RKO (cell line): ENCODE results near the gene ATP1B4.
"Not testable (repeated sequence)": the region's sequence is repeated elsewhere in the genome, so short reads cannot be mapped to it uniquely, and the experiment has no call there.

Experiments used
- DNase-seq: peaks from one replicate; pipeline ENCODE4 v3.0.0-alpha.2; 2016; ENCODE audit warnings: low spot score

Gene ATP1B4

GRCh38 chrX:120361764-120362305 is at the start of gene ATP1B4:
ATP1B4 (plus strand) TSS chrX:120362089; CDS start chrX:120362169, 80 bp downstream.
- DNase-seq = no peak

GRCh38 chrX:120315776-120316175 is 46.1 kb upstream of the ATP1B4 start:
- DNase-seq = no peak

- DNase-seq = peak; percentile 54
Observed at GRCh38 chrX:120316587-120317283, 45.2 kb upstream of the ATP1B4 start.

- DNase-seq = no peak
Observed at GRCh38 chrX:120318411-120318810, 43.5 kb upstream of the ATP1B4 start.

- no peak for DNase-seq
Observed at GRCh38 chrX:120321520-120322281, 40.2 kb upstream of the ATP1B4 start.

- no peak for DNase-seq
Observed at GRCh38 chrX:120331116-120331515, 30.8 kb upstream of the ATP1B4 start.

GRCh38 chrX:120332394-120332793 is 29.5 kb upstream of the ATP1B4 start:
- no peak for DNase-seq

- DNase-seq = no peak
Observed at GRCh38 chrX:120334151-120334550, 27.7 kb upstream of the ATP1B4 start.

- DNase-seq = no peak
Observed at GRCh38 chrX:120334603-120335002, 27.3 kb upstream of the ATP1B4 start.

- peak; percentile 48 for DNase-seq
Observed at GRCh38 chrX:120335289-120335688, 26.6 kb upstream of the ATP1B4 start.

GRCh38 chrX:120336899-120337298 is 25.0 kb upstream of the ATP1B4 start:
- no peak for DNase-seq

GRCh38 chrX:120344566-120344965 is 17.3 kb upstream of the ATP1B4 start:
- not testable (repeated sequence) for DNase-seq

GRCh38 chrX:120350450-120351138 is 11.3 kb upstream of the ATP1B4 start:
- DNase-seq = no peak

GRCh38 chrX:120356084-120356483 is 5.8 kb upstream of the ATP1B4 start:
- no peak for DNase-seq

- no peak for DNase-seq
Observed at GRCh38 chrX:120357186-120357585, 4.7 kb upstream of the ATP1B4 start.

GRCh38 chrX:120358737-120359456 is 3.0 kb upstream of the ATP1B4 start:
- DNase-seq = peak; percentile 74

- no peak for DNase-seq
Observed at GRCh38 chrX:120365320-120365719, 3.4 kb downstream of the ATP1B4 start.

GRCh38 chrX:120365968-120366367 is 4.1 kb downstream of the ATP1B4 start:
- no peak for DNase-seq

GRCh38 chrX:120366794-120367193 is 4.9 kb downstream of the ATP1B4 start:
- DNase-seq = no peak

- DNase-seq = no peak
Observed at GRCh38 chrX:120367402-120368109, 5.7 kb downstream of the ATP1B4 start.

- DNase-seq = no peak
Observed at GRCh38 chrX:120372667-120373370, 10.9 kb downstream of the ATP1B4 start.
